RWPE2 (cell line): ENCODE results near the gene ZNF664.

Experiments used
- ATAC-seq: fragments of 200-7000 bp; cut with Tn5 transposase; 3 replicates; pipeline ENCODE4 v1.9.1; 2021; ENCODE audit warnings: low read depth
- DNase-seq: peaks from one replicate; pipeline ENCODE4 v3.0.0-alpha.2; 2020; ENCODE audit warnings: low spot score
- H3K27ac ChIP-seq: fragments of 450-650 bp; 2 replicates; pipeline ENCODE4 v1.5.1; 2017; ENCODE audit warnings: mild to moderate bottlenecking; ENCODE audit not compliant: poor library complexity, severe bottlenecking
- H3K27me3 ChIP-seq: fragments of 250-450 bp; sonication (Bioruptor Pico); 2 replicates; pipeline ENCODE4 v1.5.1; 2021; ENCODE audit warnings: mild to moderate bottlenecking, moderate library complexity; ENCODE audit not compliant: insufficient read depth, poor library complexity, severe bottlenecking
- H3K36me3 ChIP-seq: fragments of 250-450 bp; sonication (Bioruptor Pico); 2 replicates; pipeline ENCODE4 v1.5.1; 2020; ENCODE audit warnings: low read depth, mild to moderate bottlenecking, moderate library complexity
- H3K4me1 ChIP-seq: fragments of 250-450 bp; sonication (Bioruptor Pico); 2 replicates; pipeline ENCODE4 v1.5.1; 2021; ENCODE audit warnings: mild to moderate bottlenecking, moderate library complexity; ENCODE audit not compliant: insufficient read depth, poor library complexity, severe bottlenecking
- H3K4me3 ChIP-seq: fragments of 250-450 bp; sonication (Bioruptor Pico); 2 replicates; pipeline ENCODE4 v1.5.1; 2021; ENCODE audit warnings: mild to moderate bottlenecking, moderate library complexity; ENCODE audit not compliant: severe bottlenecking
- H3K9me3 ChIP-seq: fragments of 250-450 bp; sonication (Bioruptor Pico); 2 replicates; pipeline ENCODE4 v1.5.1; 2021; ENCODE audit warnings: mild to moderate bottlenecking, moderate library complexity; ENCODE audit not compliant: severe bottlenecking
- CTCF ChIP-seq: fragments of 450-650 bp; IDR thresholded peaks from one replicate; pipeline ENCODE4 v1.5.1; 2017; ENCODE audit warnings: mild to moderate bottlenecking, moderate library complexity; ENCODE audit not compliant: poor library complexity, severe bottlenecking

ZNF664 gene

DNA sequence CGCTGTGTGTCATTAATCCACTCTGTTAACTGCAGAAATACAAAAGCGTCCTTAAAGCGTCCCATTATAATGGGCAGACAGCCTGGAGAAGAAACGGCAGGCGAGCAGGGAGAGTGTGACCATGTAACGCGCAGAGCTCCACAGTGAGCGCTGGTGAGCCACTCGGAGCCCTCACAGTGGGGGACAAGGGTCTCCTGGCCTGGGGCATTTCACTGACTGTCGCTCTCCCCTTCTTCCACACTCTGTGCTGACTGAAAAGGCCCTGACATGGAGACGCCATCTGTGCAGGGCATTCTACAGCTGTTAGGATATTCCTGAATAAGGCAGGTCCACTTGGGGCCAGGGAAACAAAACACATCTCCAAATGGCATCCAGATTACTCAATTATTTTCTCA lies 24.6 kb upstream of the ZNF664 start:
- no peaks in the 10 kb centered on the region for H3K36me3 ChIP-seq
- H3K9me3 ChIP-seq: no peaks in the 10 kb centered on the region
- no peak overlapping the region for H3K27ac ChIP-seq
- ATAC-seq: no peak
- no peaks in the 10 kb centered on the region for H3K4me1 ChIP-seq
- DNase-seq: no peak
- H3K4me3 ChIP-seq: no peak overlapping the region
- TF ChIP-seq CTCF: no peak
- H3K27me3 ChIP-seq: no peaks in the 10 kb centered on the region

GRCh38 chr12:123948796-123949769 lies 23.9 kb upstream of the ZNF664 start:
- no peaks in the 10 kb centered on the region for H3K36me3 ChIP-seq
- TF ChIP-seq CTCF: no peak
- no peak for DNase-seq
- no peak overlapping the region for H3K27ac ChIP-seq
- no peaks in the 10 kb centered on the region for H3K27me3 ChIP-seq
- H3K4me1 ChIP-seq: no peaks in the 10 kb centered on the region
- no peaks in the 10 kb centered on the region for H3K9me3 ChIP-seq
- no peak for ATAC-seq
- H3K4me3 ChIP-seq: no peak overlapping the region

- no peak overlapping the region for H3K4me3 ChIP-seq
- H3K27ac ChIP-seq: no peak overlapping the region
- TF ChIP-seq CTCF: no peak
- no peaks in the 10 kb centered on the region for H3K36me3 ChIP-seq
- H3K27me3 ChIP-seq: no peaks in the 10 kb centered on the region
- no peak for DNase-seq
- no peaks in the 10 kb centered on the region for H3K9me3 ChIP-seq
- H3K4me1 ChIP-seq: no peaks in the 10 kb centered on the region
- ATAC-seq: no peak
Observed at GRCh38 chr12:123949770-123950165, 23.2 kb upstream of the ZNF664 start.

GRCh38 chr12:123950476-123951349 lies 22.3 kb upstream of the ZNF664 start:
- DNase-seq (no peak), ATAC-seq (no peak)
- no peak overlapping the region for H3K4me3 ChIP-seq
- no peaks in the 10 kb centered on the region for H3K9me3 ChIP-seq
- H3K27me3 ChIP-seq: no peaks in the 10 kb centered on the region
- no peaks in the 10 kb centered on the region for H3K4me1 ChIP-seq
- H3K27ac ChIP-seq: no peak overlapping the region
- H3K36me3 ChIP-seq: no peaks in the 10 kb centered on the region
- no peak for TF ChIP-seq CTCF
